GM12874 (cell line): ENCODE measurements around the gene ETV7.

Experiments used
- TF ChIP-seq, protein P1 (sequence below): IDR thresholded peaks from 2 replicates; pipeline ENCODE4 v1.5.1; 2011; ENCODE audit warnings: low read depth, mild to moderate bottlenecking, control low read depth, low read length, moderate library complexity; ENCODE audit not compliant: insufficient read depth

ETV7 gene

GRCh38 chr6:36376183-36376582, 11.3 kb downstream of the ETV7 start:
- TF ChIP-seq, protein P1, sequence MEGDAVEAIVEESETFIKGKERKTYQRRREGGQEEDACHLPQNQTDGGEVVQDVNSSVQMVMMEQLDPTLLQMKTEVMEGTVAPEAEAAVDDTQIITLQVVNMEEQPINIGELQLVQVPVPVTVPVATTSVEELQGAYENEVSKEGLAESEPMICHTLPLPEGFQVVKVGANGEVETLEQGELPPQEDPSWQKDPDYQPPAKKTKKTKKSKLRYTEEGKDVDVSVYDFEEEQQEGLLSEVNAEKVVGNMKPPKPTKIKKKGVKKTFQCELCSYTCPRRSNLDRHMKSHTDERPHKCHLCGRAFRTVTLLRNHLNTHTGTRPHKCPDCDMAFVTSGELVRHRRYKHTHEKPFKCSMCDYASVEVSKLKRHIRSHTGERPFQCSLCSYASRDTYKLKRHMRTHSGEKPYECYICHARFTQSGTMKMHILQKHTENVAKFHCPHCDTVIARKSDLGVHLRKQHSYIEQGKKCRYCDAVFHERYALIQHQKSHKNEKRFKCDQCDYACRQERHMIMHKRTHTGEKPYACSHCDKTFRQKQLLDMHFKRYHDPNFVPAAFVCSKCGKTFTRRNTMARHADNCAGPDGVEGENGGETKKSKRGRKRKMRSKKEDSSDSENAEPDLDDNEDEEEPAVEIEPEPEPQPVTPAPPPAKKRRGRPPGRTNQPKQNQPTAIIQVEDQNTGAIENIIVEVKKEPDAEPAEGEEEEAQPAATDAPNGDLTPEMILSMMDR: no peak

DNA sequence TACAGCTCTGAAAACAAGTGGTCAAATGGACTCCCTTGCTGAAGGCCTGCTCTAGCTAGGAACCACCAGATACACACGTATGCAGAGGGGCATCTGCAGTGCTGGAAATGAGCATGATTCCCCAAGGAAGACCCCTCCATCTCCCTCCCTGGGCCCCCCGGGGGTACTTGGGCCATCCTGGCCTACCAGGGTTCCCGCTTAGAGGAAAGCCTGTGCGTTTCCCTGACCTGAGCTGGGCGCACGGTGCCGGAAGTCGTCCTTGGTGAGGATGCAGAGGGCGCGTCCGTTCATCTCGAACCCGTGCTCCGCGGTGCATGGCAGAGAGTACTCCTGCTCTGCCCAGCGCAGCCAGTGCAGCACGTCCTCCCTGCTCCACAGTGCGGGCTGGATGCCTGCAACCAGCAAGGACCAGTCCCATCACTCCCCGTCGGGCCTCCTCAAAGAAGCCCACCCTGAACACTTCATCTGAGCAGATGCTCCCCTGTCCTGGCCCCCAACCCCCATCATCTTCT, 11.8 kb downstream of the ETV7 start:
- TF ChIP-seq, protein P1: no peak

- TF ChIP-seq, protein P1: no peak
These were observed 12.5 kb downstream of the ETV7 start for GRCh38 chr6:36374972-36375371.

DNA sequence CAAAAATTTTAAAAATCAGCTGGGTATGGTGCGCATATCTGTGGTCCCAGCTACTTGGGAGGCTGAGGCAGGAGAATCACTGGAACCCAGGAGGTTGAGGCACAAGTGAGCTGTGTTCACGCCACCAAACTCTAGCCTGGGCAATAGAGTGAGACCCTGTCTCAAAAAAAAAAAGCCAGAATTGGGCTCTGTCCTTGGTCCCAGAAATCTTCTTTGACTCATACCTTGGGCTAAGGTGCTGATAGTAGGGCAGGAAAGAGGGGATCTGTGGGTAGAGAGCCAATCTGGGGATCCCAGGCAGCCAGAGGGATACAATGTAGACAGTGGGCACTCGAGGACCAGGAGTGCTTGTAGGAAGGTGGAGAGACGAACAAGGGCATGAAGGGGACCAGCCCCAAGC, 13.3 kb downstream of the ETV7 start:
- TF ChIP-seq, protein P1: no peak

GRCh38 chr6:36373368-36374019, 14.0 kb downstream of the ETV7 start:
- TF ChIP-seq, protein P1: no peak

- TF ChIP-seq, protein P1: no peak
These were observed 15.4 kb downstream of the ETV7 start for GRCh38 chr6:36372088-36372487.

DNA sequence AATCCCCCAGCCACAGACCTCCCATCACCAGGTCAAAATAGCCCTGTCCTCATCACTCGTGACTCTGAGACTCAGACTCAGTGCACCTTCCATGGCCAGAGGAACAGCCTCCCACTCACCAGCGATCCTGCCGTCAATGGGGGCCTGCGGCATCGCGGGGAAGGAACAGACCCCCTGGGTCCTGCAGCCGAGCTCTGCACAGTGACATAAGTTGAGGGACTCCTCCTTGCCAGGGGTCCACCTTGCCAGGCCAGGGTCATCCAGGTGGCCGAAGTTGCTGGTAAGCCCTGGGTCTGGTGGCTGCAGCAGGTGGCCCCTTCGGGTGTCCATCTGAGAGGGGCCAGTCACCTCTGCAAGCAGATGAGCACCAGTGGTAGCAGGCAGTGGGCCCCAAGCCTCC, 16.3 kb downstream of the ETV7 start:
- TF ChIP-seq, protein P1: no peak

GRCh38 chr6:36370638-36371037, 16.8 kb downstream of the ETV7 start:
- TF ChIP-seq, protein P1: no peak
